Inflammatory macrophage (primary cell): ENCODE measurements around the gene ZBTB32.

ENCODE experiments used
- DNase-seq, 2 donors: peaks; one replicate each; pipeline ENCODE4 v3.0.0-alpha.2; 2020 to 2022

Gene ZBTB32

DNA sequence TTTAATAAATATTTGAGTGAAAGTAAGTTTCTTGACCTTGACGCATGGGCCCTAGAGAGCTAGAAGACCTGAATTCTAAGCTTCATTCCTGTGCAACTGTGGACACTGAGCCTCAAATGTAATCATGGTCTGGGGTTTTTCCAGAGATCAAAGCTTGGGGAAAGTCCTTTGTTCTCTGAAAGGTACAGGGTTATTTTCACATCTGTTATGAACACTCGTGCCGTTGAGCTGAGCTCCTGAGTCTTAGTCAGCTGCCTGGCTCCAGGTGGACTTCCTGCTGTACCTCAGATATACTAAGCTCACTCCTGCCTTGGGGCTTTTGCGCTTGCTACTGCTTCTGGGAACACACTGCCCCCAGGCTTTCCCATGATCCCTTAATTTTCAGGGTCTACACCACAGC is 7.5 kb upstream of the ZBTB32 start:
- DNase-seq = no peak

DNA sequence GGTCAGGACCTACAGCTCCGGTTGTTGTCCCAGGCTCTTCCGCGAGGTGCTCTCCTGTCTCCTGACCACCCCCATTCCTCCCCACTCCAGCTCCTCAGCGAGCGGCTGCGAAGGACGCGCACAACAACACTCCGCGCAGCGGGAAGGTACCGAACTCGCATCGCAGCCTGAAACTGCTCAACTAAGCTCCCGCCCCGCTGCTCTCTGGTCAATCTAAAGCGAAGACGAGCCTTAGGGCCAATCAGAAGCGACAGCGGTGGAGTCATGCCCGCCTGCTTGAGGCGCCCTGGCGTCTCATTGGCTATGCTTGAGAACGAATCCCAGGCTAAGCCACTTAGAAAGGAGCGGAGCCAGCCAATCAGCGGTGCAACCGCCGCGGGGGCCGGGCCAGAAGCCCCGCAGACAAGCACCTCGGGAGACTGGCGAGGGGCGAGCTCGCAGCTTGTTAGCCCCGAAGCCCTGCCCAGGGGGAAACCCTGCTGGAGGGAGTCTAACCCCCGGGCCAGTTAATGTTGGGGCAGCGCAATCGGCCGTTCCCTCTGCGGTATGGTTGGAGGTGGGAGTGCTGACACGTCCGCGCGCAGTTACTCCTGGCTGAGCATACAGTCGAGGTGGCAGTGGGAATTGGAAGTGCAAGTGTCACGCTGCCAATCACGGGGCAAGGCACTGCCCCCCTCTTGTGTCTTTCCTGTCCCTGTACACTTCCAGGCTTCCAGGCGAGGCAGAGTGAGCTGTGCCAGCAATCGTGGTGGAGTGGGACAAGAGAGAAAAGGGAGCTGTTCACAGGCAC is 1.9 kb upstream of the ZBTB32 start:
- DNase-seq = peak; percentile 96 to 98

- no peak for DNase-seq
Measured at GRCh38 chr19:35703343-35703742, 1.0 kb upstream of the ZBTB32 start.

DNA sequence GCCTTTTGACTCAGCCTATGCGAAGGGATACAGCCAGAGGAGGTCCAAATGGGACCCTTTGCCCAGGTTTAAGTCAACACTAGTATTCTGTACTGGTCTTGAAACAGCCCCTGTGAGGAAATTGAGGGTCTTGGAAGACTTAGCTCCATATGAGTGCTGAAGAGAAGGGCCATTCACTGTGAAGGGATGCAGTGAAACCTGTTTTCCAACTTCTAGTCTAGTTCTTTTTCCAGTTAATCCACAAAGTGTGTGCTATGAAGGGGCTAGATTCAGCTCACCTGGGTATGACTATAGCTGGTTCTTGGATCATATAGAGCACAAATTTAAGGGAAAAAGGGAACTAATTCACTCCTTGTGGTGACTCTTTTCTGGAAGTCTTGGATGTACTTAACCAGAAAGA is 4.0 kb downstream of the ZBTB32 start:
- no peak for DNase-seq

DNA sequence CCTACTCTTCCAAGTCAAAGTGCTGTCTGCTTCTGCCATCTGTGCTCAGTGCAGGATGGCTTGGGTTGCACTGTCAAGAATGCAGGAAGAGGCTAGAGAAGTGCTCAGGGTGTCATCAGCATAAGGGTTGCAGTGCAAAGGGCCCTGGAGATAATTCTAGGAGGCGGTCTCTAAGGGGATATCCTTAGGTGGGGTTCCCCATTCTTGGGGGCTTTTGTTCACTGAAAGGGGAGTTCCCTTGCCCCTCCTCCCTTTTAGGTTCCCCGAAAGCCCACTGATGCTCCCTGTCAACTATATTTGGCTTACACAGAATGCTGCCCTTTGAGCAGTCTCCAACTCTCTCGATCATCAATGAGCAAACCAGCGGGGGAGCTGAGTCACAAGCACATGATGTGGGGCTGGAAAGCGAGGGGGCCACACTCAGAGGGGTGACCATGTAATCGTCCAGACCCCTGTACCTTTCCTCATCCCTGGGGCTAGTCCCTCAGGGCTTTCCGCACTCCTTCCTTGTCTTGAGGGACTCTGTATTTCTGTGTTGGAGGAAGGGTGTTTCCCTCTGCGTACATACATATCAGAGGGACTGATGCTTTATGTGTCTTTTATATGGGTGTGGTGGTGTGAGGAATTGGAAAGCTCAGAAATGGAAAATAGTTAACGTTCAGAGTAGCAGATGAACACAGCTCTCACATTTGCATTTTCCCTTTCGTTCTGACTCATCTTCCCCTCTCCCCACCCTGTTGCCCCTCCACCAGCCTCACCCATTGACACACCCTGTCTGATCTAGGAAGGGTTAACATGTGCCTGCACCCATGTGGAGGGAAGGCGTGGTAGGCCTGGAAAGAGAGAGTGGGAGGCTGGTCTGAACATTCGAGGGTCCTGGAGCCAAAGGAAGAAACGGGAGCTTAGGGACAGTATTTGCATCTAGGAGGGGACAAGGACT is 6.7 kb downstream of the ZBTB32 start:
- no peak for DNase-seq

DNA sequence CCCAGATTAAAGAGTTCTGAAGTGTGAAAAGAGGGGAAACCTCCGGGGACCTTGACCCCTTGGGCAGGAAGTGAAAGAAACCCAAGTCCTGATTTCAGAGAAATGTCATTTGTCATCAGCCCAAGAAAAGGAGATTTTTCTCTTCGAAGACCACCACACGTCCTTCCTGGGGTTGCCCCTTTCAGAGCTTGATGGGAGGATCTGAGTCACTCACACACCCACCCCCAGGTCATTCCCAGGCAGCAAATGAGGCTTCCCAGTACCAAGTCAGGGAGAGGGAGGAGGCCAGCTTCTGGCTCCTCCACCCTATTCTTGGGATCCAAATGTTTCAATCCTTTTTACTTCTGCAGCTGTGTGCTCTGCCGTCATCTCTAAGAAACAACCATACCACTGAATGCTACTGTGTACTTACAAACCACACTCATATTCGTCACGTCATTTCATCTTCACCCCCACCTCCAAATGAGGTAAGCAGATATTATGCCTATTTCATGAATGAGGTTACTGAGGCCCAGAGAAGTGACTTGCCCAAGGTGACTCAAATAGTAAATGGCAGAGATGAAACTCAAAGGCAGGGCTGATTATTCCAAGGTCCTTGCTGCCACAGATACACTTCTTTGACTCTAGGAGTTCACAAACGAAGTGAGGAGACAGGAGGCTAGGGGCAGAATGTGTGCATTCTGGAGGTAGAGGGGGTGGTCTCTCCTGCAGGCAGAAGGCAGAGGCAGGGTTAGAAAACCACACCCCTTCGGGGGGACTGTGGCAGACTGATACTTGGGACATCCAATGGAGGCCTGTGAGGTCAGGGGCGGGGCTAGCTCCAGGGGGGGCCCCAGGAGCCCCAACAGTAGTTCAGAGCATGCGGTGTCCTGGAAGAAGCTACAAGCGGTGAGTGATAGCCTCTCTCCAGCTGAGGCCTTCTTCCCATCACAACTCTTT is 8.5 kb downstream of the ZBTB32 start:
- DNase-seq = no peak

DNA sequence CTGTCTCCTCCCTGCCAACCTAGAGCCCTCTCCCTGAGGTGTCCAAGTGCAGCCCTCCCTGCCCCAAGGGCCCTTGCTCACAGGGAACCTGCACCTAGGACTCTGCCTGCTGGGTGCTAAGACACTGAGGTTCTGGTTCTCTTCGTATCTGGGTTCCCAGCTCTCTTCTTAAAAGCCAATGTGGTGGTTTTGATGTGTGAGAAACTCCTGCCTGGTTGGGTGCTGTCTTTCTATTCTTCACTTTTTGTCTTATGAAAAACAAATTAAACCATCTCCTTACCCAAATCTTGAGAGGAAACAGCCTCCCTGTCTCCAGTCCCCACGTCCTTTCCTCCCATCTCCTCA is 9.1 kb downstream of the ZBTB32 start:
- DNase-seq = no peak

GRCh38 chr19:35713904-35714495 is 9.6 kb downstream of the ZBTB32 start:
- no peak for DNase-seq

DNA sequence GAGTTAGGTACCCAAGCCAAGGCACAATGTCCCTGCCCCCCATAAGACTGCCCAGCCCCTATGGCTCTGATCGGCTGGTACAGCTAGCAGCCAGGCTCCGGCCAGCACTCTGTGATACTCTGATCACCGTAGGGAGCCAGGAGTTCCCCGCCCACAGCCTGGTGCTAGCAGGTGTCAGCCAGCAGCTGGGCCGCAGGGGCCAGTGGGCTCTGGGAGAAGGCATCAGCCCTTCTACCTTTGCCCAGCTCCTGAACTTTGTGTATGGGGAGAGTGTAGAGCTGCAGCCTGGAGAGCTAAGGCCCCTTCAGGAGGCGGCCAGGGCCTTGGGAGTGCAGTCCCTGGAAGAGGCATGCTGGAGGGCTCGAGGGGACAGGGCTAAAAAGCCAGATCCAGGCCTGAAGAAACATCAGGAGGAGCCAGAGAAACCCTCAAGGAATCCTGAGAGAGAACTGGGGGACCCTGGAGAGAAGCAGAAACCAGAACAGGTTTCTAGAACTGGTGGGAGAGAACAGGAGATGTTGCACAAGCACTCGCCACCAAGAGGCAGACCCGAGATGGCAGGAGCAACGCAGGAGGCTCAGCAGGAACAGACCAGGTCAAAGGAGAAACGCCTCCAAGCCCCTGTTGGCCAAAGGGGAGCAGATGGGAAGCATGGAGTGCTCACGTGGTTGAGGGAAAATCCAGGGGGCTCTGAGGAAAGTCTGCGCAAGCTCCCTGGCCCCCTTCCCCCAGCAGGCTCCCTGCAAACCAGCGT is 10.4 kb downstream of the ZBTB32 start:
- no peak for DNase-seq

GRCh38 chr19:35715355-35715809 is 11.0 kb downstream of the ZBTB32 start:
- DNase-seq = no peak

GRCh38 chr19:35715981-35716800 is 11.8 kb downstream of the ZBTB32 start:
- no peak for DNase-seq

- DNase-seq = peak; percentile 92 to 96
Measured at GRCh38 chr19:35716801-35717664, 12.7 kb downstream of the ZBTB32 start.

- no peak for DNase-seq
Measured at GRCh38 chr19:35717665-35718344, 13.4 kb downstream of the ZBTB32 start, which contains the start of gene KMT2B. TSS of gene KMT2B (plus strand) at chr19:35718003. CDS start at chr19:35718019, 16 bp downstream.

- peak; percentile 26 to 36 for DNase-seq
Measured at GRCh38 chr19:35718345-35719041, 14.1 kb downstream of the ZBTB32 start.

- no peak for DNase-seq
Measured at GRCh38 chr19:35719402-35720162, 15.2 kb downstream of the ZBTB32 start.

GRCh38 chr19:35720163-35720524 is 15.8 kb downstream of the ZBTB32 start:
- no peak for DNase-seq

GRCh38 chr19:35720648-35721047 is 16.3 kb downstream of the ZBTB32 start:
- no peak for DNase-seq
